Measurements from ENCODE around the gene PTMA. TPM values are rescaled to one million over a fixed set of nuclear protein-coding genes. Genes with fewer than 3 reads are reported as not detected.

PTMA gene
- total RNA-seq, 1 experiment from 2014 or later: 1,354 TPM

- intact Hi-C loops (cut with micrococcal nuclease; ENCODE audit: unreplicated experiment): no loop called here
- no peak overlapping the region for H3K27ac Mint-ChIP-seq (ENCODE audit: unreplicated experiment)
- BruUV-seq (replicated peaks): no TSS peak
- no peak for TF ChIP-seq CTCF (IDR thresholded peaks at IDR 0.05; ENCODE audit: unreplicated experiment)
- no peaks in the 10 kb centered on the region for H3K27me3 Mint-ChIP-seq (ENCODE audit: unreplicated experiment)
- H3K4me3 Mint-ChIP-seq (ENCODE audit: low read depth, unreplicated experiment): no peak overlapping the region
- no peaks in the 10 kb centered on the region for H3K9me3 Mint-ChIP-seq (ENCODE audit: low read depth, unreplicated experiment)
- no peaks in the 10 kb centered on the region for H3K4me1 Mint-ChIP-seq (ENCODE audit: low read depth, unreplicated experiment)
- CTCF ChIA-PET: no interaction called here
- DNase-seq: no peak
- no peaks in the 10 kb centered on the region for H3K36me3 Mint-ChIP-seq (ENCODE audit: insufficient read depth, unreplicated experiment)
These were observed 43.7 kb downstream of the PTMA start for GRCh38 chr2:231752061-231752460.

GRCh38 chr2:231761735-231762134 lies 53.4 kb downstream of the PTMA start:
- no peak for DNase-seq
- Mint-ChIP-seq H3K9me3 (ENCODE audit: low read depth, unreplicated experiment) (no peaks in the 10 kb centered on the region), H3K36me3 (ENCODE audit: insufficient read depth, unreplicated experiment) (no peaks in the 10 kb centered on the region), H3K27ac (ENCODE audit: unreplicated experiment) (no peak overlapping the region), H3K27me3 (ENCODE audit: unreplicated experiment) (no peaks in the 10 kb centered on the region), H3K4me3 (ENCODE audit: low read depth, unreplicated experiment) (no peak overlapping the region), H3K4me1 (ENCODE audit: low read depth, unreplicated experiment) (no peaks in the 10 kb centered on the region)
- intact Hi-C loops (cut with micrococcal nuclease; ENCODE audit: unreplicated experiment): no loop called here
- TF ChIP-seq CTCF (IDR thresholded peaks at IDR 0.05; ENCODE audit: unreplicated experiment): no peak
- CTCF ChIA-PET: no interaction called here
- BruUV-seq (replicated peaks): no TSS peak

Other genes with a start within 250 kb of the PTMA start
- gene NCL, start 244.0 kb upstream of the PTMA start, total RNA-seq (2022): 694 and 719 TPM in 2 replicates
- not detected in 2 replicates for gene NMUR1, start 178.1 kb upstream of the PTMA start, total RNA-seq (2022)
- gene TEX44, start 115.7 kb upstream of the PTMA start, total RNA-seq (2022): not detected in 2 replicates
- 25.8 and 30.6 TPM in 2 replicates for gene PDE6D, start 72.8 kb downstream of the PTMA start, total RNA-seq (2022)
- 48.3 and 54.6 TPM in 2 replicates for gene COPS7B, start 77.9 kb downstream of the PTMA start, total RNA-seq (2022)
- gene NPPC, start 217.9 kb downstream of the PTMA start, total RNA-seq (2022): not detected in 2 replicates